Midbrain (tissue), 1 donor: Measurements from ENCODE around the gene NFKB1.
A peak's percentile ranks its signal among the peaks of the same experiment; 100 is the strongest.

Source experiments
- DNase-seq: peaks from one replicate; lab custom pipeline; 2025; lab: John Stamatoyannopoulos, UW

The NFKB1 gene

DNA sequence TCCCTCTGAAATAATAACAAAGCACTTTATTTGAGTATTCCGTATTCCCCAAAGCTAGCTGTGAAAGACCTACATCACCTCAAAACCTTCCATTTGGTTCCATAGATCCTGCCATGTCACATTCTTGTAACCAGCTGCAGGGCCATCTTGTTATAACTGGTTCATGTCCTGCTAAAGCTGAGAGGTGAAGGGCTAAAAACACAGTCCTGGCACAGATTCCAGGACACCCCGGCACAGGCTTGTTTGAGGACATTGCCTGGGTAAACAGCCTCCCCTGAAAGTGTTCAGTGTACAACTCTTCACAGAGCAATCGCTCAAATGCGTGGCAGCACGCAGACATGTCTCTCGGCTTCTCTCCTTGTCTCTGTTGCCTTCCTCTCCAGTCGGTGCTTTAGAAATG lies 130.5 kb downstream of the NFKB1 start:
- no peak for DNase-seq

DNA sequence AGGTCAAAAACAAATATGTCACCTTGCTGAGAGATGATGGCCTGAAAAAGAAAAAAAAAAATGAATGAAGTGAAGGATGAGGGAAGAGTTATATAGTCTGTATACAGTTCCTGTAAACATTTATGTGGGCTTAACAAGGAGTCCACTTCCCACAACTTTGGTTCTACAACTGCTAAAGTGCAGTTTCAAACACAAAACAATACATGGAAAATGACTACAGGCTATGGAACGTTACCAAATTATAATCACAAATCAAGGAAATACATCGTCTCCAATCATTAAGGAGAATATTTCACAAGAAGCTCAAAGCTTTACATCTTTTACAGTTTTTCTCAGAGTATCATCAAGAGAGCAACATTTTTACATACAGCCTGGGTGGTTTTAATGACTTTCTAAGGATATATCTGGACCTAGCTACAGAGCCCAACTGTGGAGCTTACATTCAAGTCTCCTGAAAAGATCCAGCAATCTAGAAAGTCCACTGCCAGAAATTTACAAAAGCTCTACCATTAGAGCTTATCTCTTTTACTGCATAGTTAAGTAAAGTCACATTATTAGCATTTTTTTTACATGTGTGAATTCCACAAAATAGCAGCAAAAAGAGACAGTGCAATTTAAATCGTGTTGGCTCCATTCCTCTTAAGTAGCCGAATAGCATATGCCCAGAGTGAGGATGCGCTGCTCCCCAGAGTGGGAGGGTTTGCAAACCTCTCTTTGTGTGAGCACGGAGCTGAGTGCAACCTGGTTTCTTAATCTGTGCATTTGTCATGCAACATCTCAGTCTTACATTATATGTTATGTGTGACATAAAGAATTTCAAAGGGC lies 131.3 kb downstream of the NFKB1 start:
- DNase-seq, result no peak

DNA sequence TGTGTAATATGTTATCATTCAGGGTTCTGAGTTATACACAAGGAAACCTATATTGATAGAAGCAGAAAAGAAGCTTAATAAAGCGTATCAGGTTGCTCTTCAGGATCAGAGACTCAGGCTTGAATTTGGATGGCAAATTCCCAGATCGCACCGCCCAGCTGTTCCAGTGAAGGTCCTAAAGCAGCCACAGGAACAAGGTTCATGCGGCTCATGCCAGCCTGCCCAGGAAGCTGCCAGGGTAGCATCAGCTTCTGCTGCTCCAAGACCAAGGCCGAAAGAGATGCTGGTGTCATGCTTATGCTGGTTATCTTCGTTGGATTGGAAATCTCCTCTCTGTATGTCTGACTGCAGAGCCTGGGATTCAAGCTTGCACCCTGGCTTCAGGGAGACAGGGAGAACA lies 131.9 kb downstream of the NFKB1 start:
- DNase-seq, result no peak

DNA sequence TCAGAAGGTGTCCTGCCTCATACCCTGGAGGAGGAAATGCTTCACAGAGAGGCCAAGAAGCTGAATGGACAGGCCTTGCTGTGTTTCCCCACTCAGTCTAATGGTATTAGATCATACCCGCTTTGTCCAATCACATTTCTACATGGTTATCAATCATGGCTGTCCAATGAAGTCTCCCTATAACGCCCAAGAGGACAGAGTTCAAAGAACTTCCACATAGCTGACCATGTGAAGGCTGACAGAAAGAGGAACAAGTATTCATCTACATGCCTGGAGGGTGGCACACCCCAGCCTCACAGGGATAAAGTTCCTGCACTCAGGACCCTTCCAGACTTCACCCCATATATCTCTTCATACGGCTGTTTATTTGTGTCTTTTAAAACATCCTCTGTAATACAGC lies 136.2 kb downstream of the NFKB1 start:
- no peak for DNase-seq

DNA sequence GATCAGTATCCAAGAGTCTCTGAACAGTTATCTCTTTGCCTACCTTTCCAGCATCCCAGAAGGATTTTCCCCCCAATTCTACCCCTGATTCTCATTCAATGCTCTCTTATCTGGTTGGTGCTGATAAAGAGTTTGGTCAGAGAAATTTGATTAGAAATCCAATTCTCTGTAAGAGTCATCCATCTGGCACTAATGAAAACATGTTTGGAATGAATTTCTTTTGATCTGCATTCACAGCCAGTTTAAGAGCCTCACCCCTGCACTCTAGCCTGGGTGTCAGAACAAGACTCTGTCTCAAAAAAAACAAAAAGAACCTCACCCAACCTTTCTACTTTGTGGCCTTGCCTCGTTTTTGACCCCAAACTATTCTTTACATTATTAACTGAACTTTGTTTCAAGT lies 137.5 kb downstream of the NFKB1 start:
- DNase-seq, result no peak

DNA sequence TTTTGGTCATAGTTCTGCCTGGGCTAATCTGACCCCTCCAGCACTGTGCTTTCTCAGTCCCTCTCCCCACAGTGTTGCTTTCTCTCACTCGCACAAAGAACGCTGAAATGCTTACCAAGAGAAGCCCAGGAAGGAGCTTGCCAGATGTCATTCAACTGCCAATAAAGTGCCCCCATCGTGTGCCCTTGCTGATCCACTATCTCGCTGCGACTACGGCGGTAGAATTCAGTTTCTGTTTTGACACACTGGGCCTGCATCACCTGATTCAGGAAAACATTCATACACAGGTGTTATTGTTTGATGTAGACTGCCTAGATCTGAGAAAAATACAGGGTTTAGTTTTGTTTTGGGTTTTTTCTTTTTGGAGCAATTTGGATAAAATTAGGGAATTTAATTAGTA lies 138.4 kb downstream of the NFKB1 start:
- no peak for DNase-seq

DNA sequence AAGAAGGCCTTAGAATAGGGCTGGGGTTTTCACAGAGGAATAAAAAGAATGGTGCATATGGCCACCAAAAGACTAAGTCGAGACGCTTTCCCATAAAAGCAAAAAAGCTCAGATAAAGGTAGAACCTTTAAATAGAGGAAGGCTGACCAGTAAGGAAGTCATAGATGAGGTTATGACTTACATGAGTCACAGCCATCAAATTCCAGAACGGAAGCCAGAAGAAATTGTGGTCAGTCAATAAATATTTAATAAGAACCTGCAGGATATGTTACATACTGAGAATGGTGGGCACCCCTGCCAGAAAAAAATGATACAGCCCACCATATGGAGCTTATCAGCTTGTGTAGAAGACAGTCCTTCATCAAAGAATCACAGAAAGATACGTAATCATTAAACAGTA lies 139.5 kb downstream of the NFKB1 start:
- DNase-seq, result no peak

DNA sequence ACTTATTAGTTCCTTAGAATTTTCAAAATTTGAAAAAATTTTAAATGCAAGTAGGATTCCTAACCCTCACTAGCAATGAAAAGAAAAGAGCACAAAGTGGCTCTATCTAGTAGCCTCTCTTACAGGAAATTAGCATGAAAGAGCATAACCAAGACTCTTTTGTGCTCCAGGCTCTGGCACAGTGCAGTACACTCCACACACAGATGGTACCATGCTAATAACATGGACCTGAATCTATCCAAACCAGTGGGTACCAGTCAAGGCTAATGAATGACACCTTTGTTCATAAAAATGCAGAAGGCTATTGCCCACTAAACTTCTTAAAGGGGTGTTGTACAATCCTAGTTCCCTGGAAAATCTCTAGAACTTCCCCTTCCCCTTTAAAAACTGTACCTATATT lies 140.6 kb downstream of the NFKB1 start:
- peak; percentile 63 for DNase-seq

DNA sequence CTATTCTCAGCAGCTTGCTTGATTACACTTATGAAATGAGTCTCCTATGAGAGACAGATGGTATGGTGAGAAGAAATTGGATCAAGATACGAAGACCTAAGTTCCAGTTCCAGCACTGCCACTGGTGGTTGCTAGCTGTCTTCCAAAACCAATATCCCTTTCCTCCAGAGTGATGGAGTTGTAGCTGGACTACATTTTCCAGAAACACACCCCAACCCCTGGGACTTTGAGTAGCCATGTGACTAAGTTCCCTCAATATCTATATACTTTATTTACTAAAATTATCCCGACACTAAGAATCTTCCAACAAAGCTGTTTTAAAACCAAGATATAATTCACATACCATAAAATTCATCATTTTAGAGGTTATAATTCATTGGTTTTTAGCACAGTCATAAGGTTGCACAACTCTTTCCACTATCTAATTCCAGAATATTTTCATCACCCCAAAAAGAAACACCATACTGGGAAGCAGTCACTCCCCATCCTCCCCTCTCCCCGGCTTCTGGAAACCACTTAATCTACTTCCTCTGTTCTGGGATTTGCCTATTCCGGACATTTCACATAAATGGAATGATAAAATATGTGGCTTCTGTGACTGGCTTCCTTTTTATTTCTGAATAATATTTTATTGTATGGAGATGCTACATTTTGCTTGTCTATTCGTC lies 141.6 kb downstream of the NFKB1 start:
- no peak for DNase-seq

DNA sequence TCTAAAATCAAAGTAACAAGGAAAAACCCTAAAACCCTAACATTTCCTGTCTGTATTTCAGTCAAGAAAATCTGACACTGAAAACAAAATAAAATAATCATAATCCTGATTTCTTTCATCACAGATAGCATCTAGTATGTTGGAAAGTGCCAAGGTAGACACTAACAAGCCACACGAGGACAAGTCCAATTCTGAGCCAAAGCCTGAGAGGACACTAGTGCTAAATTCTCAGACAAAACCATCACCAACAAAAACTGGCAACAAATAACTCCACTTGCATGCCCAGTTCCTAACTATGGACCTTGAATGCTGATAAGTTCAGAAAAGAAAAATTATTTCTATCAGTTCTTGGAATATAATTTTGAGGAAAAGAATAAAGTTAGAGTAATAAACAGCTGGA lies 146.0 kb downstream of the NFKB1 start:
- DNase-seq, result peak; percentile 44

DNA sequence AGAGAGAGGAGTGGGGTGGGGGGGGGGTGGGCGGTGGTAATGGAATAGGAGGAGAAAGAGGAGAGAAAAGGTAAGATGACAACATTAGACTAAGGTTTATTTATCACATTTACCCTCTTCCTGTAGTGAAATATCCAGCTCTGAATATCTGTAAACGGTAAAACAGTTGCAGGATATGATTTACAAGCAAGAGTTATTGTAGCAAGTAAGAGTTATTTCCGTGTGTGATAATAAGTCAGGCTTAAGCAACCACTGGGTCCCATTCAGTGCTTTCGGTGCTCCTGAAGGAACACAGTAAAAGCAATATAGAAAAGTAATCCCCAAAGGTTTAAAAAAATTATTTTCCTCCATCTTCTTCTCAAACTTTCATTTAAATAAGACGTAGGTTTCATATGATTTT lies 156.0 kb downstream of the NFKB1 start:
- DNase-seq, result no peak

DNA sequence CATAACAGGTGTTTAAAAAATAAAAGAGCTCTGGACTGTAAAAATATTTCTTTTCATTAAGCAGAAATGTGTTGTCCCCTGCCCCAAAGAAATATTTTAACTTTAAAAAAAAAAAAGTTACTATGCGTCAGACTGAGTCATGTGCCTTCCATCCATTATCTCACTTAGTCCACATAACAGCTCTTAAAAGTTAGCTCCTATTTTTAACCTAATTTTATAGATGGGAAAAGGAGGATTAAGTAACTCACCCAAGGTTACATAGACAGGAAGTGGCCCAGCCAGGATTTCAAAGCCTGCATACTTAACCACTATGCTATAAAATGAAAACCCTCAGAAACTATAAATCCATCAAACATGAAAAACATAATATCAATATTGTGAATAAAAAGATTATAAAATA lies 161.9 kb downstream of the NFKB1 start:
- DNase-seq, result no peak

DNA sequence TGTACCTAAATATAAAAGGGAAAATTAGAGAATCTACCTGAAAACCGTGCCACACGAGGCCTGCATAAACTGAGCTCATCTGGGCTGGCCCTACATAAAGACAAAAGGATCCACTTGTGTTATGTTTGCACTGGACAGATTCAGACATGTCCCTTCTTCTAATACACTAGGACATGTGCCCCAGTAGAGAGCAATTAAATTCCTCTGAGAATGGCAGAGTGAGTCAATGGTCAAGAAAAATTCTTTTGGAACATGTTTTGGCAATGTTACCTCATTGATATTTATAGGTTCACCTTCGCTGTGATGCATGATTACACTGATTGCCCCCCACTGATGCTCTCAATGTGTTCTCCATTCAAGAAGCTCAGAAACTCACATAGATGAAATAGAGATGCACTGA lies 164.4 kb downstream of the NFKB1 start:
- DNase-seq, result no peak
